Omental fat pad (tissue), 4 donors: ENCODE measurements around the gene TKTL1. TPM values are rescaled to one million over a fixed set of nuclear protein-coding genes. Genes with fewer than 3 reads are reported as not detected.

Experiments
- ATAC-seq: fragments of 150-250 bp; one replicate; pipeline ENCODE4 v1.9.1; 2016; ENCODE audit warnings: mild to moderate bottlenecking, moderate library complexity; ENCODE audit not compliant: low FRiP score
- DNase-seq: peaks from one replicate; pipeline ENCODE4 v3.0.0-alpha.2; 2019; ENCODE audit warnings: low spot score
- CTCF ChIP-seq, 3 donors: fragments of 450-650 bp; IDR thresholded peaks; one replicate each; pipeline ENCODE4 v1.5.1; 2016 to 2017; ENCODE audit warnings: antibody characterized with exemption in 3 of 3, mild to moderate bottlenecking in 3 of 3, moderate library complexity in 2 of 3
- total RNA-seq, 4 donors: library from RNA; depleted of rRNA; stranded (reverse); fragments of >200 nt; gene quantifications; one replicate each; pipeline ENCODE4 v1.1.0, GENCODE V29; 2016

Gene TKTL1
- total RNA-seq, 4 donors from 2014 or later, result 0.38 to 0.48 TPM; not detected in 2

DNA sequence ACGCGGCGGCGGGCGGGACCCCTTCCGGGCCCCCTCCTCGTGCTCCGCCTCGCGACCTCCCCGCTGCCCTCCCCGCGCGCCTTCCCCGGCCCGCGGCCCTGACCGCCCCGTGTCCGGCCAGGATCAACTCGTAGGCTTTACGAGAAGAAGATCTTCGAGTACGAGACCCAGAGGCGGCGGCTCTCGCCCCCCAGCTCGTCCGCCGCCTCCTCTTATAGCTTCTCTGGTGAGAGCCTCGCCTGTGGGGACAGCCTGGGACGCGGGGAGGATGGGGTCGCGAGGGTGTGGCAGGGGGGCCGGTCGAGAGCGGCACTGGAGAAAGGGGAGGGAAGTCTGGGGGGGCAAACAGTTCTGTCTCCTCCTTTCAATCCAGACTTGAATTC, 84.0 kb downstream of the TKTL1 start:
- TF ChIP-seq CTCF (IDR thresholded peaks at IDR 0.05), result no peak
- ATAC-seq, result no peak

More for the DNA sequence above, 84.0 kb downstream of the TKTL1 start:
- no peak for DNase-seq

Other genes starting within 250 kb of the TKTL1 start
- 10 to 100 TPM; 48.8 to 66.7 (median 56.0) TPM for gene MECP2, start 198.1 kb upstream of the TKTL1 start, total RNA-seq
- gene OPN1LW, start 151.6 kb upstream of the TKTL1 start, total RNA-seq, result not detected
- gene OPN1MW, start 113.2 kb upstream of the TKTL1 start, total RNA-seq, result not detected
- not detected for gene OPN1MW2, start 76.0 kb upstream of the TKTL1 start, total RNA-seq
- gene OPN1MW3, start 38.2 kb upstream of the TKTL1 start, total RNA-seq, result not detected
- not detected for gene TEX28, start 671 bp upstream of the TKTL1 start, total RNA-seq
- 1,000 to 10,000 TPM in 1 of 4 donors, 100 to 1,000 TPM in 3; 496 to 1,133 (median 729) TPM for gene FLNA, start 78.8 kb downstream of the TKTL1 start, total RNA-seq
- gene EMD, start 83.5 kb downstream of the TKTL1 start, total RNA-seq, result 10 to 100 TPM; 25.7 to 61.8 (median 53.2) TPM
- gene RPL10, start 102.6 kb downstream of the TKTL1 start, total RNA-seq, result 1,000 to 10,000 TPM; 6,220 to 8,957 (median 7,673) TPM
- gene DNASE1L1, start 113.5 kb downstream of the TKTL1 start, total RNA-seq, result 10 to 100 TPM; 33.4 to 47.3 (median 38.8) TPM
- gene TAFAZZIN, start 115.7 kb downstream of the TKTL1 start, total RNA-seq, result 10 to 100 TPM; 20.8 to 76.3 (median 33.1) TPM
- 10 to 100 TPM; 23.8 to 51.8 (median 37.2) TPM for gene ATP6AP1, start 132.9 kb downstream of the TKTL1 start, total RNA-seq
- 100 to 1,000 TPM in 2 of 4 donors, 10 to 100 TPM in 2; 75.3 to 119 (median 96.9) TPM for gene GDI1, start 141.4 kb downstream of the TKTL1 start, total RNA-seq
- gene FAM50A, start 148.3 kb downstream of the TKTL1 start, total RNA-seq, result 10 to 100 TPM; 49.2 to 83.2 (median 74.9) TPM
- 10 to 100 TPM in 2 of 4 donors, 1 to 10 TPM in 2; 9.7 to 16.9 (median 11.3) TPM for gene PLXNA3, start 162.5 kb downstream of the TKTL1 start, total RNA-seq
- gene LAGE3, start 183.5 kb downstream of the TKTL1 start, total RNA-seq, result 10 to 100 TPM; 12.0 to 26.6 (median 19.7) TPM
- 10 to 100 TPM; 21.3 to 43.0 (median 34.0) TPM for gene UBL4A, start 190.8 kb downstream of the TKTL1 start, total RNA-seq
- 10 to 100 TPM; 22.9 to 29.7 (median 26.9) TPM for gene SLC10A3, start 194.8 kb downstream of the TKTL1 start, total RNA-seq
- 10 to 100 TPM; 27.7 to 58.3 (median 34.7) TPM for gene FAM3A, start 220.4 kb downstream of the TKTL1 start, total RNA-seq